Heart left ventricle (tissue), 16 donors: Measurements from ENCODE around the gene PALD1. TPM values are rescaled to one million over a fixed set of nuclear protein-coding genes. Genes with fewer than 3 reads are reported as not detected.
A peak's percentile ranks its signal among the peaks of the same experiment; 100 is the strongest.

Source experiments
- ATAC-seq, 4 donors: fragments of 200-7000 bp; cut with Tn5 transposase; one replicate each; pipeline ENCODE4 v1.9.1; 2020 to 2022; ENCODE audit warnings: moderate library complexity in 4 of 4, mild to moderate bottlenecking in 3 of 4, moderate number of reproducible peaks in 1 of 4
- DNase-seq, 5 donors: peaks; one replicate each; pipeline ENCODE4 v3.0.0-alpha.2; 2020
- H3K27ac ChIP-seq, 12 donors: fragments of 200-600 bp; sonication (generic) in 4 of 12; one replicate each; pipeline versions ENCODE4 v1.5.0 to v1.8.0; 2016 to 2022; ENCODE audit warnings: mild to moderate bottlenecking in 2 of 12
- H3K27me3 ChIP-seq, 9 donors: fragments of 200-600 bp; sonication (generic) in 2 of 9; one replicate each; pipeline versions ENCODE4 v1.5.1 to v1.8.0; 2016 to 2022; ENCODE audit warnings: mild to moderate bottlenecking in 3 of 9
- H3K36me3 ChIP-seq, 9 donors: fragments of 200-600 bp; sonication (generic) in 2 of 9; one replicate each; pipeline versions ENCODE4 v1.5.0 to v1.8.0; 2018 to 2022; ENCODE audit warnings: mild to moderate bottlenecking in 2 of 9
- H3K4me1 ChIP-seq, 12 donors: fragments of 200-600 bp; sonication (generic) in 4 of 12; one replicate each; pipeline versions ENCODE4 v1.5.0 to v1.8.0; 2016 to 2022; ENCODE audit warnings: mild to moderate bottlenecking in 3 of 12
- H3K4me3 ChIP-seq, 12 donors: fragments of 200-600 bp; sonication (generic) in 4 of 12; one replicate each; pipeline versions ENCODE4 v1.5.0 to v1.8.0; 2017 to 2022; ENCODE audit warnings: mild to moderate bottlenecking in 9 of 12, moderate library complexity in 4 of 12
- H3K9me3 ChIP-seq, 12 donors: fragments of 200-600 bp; sonication (generic) in 4 of 12; one replicate each; pipeline versions ENCODE4 v1.5.0 to v1.8.0; 2016 to 2022; ENCODE audit warnings: mild to moderate bottlenecking in 1 of 12
- POLR2A ChIP-seq, 2 donors: fragments of 450-650 bp; IDR thresholded peaks; one replicate each; pipeline ENCODE4 v1.6.1; 2017; ENCODE audit warnings: antibody characterized with exemption in 2 of 2, mild to moderate bottlenecking in 2 of 2, moderate library complexity in 2 of 2
- WGBS, 4 donors: extraction: QIAGEN DNeasy Blood & Tissue Kit in 2 of 4; methylation state at CpG; one replicate each; pipeline versions ENCODE4 v1.1.5 to v1.1.7; 2013 to 2018; 5-methylcytosine and 5-hydroxymethylcytosine counted together
- intact Hi-C, 10 donors: fragments of 100-400 bp; cut with DNase I; formaldehyde crosslinking; loops; one replicate each; pipeline versions ENCODE4 v1.11.1 to v1.14.2; 2022
- polyA plus RNA-seq, 2 donors: library from polyadenylated mRNA; stranded (reverse); fragments of 200-250 nt; gene quantifications; one replicate each; pipeline ENCODE4 v1.2.3, GENCODE V29; 2013
- total RNA-seq, 9 donors: library from RNA; depleted of rRNA in 2 of 9; stranded (reverse); fragments of >200 nt in 2 of 9; fragmentation: NEBNext Ultra II Directional in 3 of 9; extraction: Animal tissue kit (Norgen Biotek cat#: 25700) in 3 of 9; gene quantifications; one replicate each; pipeline versions ENCODE4 v1.1.0 to v1.2.4, GENCODE V29; 2016 to 2023
- TF ChIP-seq, protein P1 (sequence below), 12 donors: fragments of 200-600 bp; sonication (generic) in 4 of 12; IDR thresholded peaks; one replicate each; pipeline versions ENCODE4 v1.5.0 to v1.8.0; 2018 to 2022; ENCODE audit warnings: antibody characterized with exemption in 12 of 12, mild to moderate bottlenecking in 5 of 12
- donor health status: ischemic (EF 13 %, LVEDD 7.1; RV severe dilation, severe dysfunction).
- donor health status: healthy with polysubstance abuse.
- donor health status: DM: no; HTN: yes; CAD: no.
- donor health status: DM: no; HTN: no; CAD: no.
- donor health status: ischemic (EF 25% LVEDD 6.9; RV normal size, moderate dysfunction).
- donor health status: ischemic (EF 25% LVEDD 5.7; RV mildly dilated, moderate dysfunction).
- donor health status: healthy.
- donor health status: DM: yes; HTN: yes; CAD: no.
- donor health status: ischemic (EF 35%, LVEDD 5.7; RV mildly dilated, moderate dysfunction).
- donor health status: nonischemic (EF 11% LVEDD 7.7; RV severe dilation, severe dysfunction).
- donor health status: DM: yes; HTN: yes; CAD: no.
- donor health status: PGD.
- donor health status: ischemic (EF 29% LVEDD 5.4; RV normal size, mild dysfunction).
- donor health status: nonischemic (EF 23%, LVEDD 6.1; RV moderate dilation, normal function).

Gene PALD1
- total and polyA plus RNA-seq, 11 donors, result 2.7 to 12.3 (median 5.5) TPM

DNA sequence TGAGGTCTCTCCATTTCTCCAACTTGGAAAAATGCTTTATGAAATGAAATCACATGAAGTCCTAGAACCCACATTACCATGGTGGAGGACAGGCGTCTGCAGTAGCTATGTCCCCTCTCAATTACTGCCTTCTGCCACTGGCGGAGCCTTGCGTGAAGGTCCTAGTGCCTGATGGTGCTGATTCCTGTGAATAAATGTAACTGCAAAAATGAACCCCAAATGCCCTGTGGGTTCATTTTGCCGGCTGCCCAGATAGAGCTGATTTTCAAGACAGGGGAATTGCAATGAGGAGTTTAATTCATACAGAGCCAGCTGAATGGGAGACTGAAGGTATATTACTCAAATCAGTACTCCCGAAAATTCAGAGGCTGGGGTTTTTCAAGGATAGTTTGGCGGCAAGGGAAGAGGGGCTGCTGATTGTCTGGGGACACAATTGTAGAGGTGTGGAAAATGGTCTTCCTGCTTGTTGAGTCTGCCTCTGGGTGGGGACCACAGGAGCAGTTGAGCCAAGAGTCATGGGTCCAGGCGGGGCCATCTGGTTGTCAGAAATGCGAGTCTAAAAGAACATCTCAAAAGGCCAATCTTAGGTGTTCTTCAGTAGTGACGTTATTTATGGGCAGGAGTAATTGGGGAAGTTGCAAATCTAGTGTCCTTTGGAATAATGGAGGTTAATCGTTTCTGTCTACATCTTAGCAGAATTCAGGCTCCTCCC is 110.4 kb downstream of the PALD1 start:
- TF ChIP-seq POLR2A (IDR thresholded peaks at IDR 0.05), result no peak
- TF ChIP-seq, protein P1, sequence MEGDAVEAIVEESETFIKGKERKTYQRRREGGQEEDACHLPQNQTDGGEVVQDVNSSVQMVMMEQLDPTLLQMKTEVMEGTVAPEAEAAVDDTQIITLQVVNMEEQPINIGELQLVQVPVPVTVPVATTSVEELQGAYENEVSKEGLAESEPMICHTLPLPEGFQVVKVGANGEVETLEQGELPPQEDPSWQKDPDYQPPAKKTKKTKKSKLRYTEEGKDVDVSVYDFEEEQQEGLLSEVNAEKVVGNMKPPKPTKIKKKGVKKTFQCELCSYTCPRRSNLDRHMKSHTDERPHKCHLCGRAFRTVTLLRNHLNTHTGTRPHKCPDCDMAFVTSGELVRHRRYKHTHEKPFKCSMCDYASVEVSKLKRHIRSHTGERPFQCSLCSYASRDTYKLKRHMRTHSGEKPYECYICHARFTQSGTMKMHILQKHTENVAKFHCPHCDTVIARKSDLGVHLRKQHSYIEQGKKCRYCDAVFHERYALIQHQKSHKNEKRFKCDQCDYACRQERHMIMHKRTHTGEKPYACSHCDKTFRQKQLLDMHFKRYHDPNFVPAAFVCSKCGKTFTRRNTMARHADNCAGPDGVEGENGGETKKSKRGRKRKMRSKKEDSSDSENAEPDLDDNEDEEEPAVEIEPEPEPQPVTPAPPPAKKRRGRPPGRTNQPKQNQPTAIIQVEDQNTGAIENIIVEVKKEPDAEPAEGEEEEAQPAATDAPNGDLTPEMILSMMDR (IDR thresholded peaks at IDR 0.05), result no peak
- no peaks in the 10 kb centered on the region for H3K9me3 ChIP-seq
- intact Hi-C loops, result loop anchor here in 1 of 10 donors (10.0 kb wide), 1 partner anchor 66 kb away; no protein-coding TSS in a partner anchor
- no peaks in the 10 kb centered on the region for H3K36me3 ChIP-seq
- peak overlapping the region; percentile 16 to 85 (median 70) for H3K27ac ChIP-seq
- ATAC-seq (peak; percentile 40 to 81 (median 44)), DNase-seq (no peak)
- peaks cover 0 to 53% (median 40%) of the 10 kb centered on the region in 12 donors for H3K4me1 ChIP-seq
- no peak overlapping the region for H3K4me3 ChIP-seq
- WGBS, 4 donors, result 61 to 68% (median 63%) methylated on average over 9 to 10 of the region's 10 CpGs
- no peaks in the 10 kb centered on the region for H3K27me3 ChIP-seq

DNA sequence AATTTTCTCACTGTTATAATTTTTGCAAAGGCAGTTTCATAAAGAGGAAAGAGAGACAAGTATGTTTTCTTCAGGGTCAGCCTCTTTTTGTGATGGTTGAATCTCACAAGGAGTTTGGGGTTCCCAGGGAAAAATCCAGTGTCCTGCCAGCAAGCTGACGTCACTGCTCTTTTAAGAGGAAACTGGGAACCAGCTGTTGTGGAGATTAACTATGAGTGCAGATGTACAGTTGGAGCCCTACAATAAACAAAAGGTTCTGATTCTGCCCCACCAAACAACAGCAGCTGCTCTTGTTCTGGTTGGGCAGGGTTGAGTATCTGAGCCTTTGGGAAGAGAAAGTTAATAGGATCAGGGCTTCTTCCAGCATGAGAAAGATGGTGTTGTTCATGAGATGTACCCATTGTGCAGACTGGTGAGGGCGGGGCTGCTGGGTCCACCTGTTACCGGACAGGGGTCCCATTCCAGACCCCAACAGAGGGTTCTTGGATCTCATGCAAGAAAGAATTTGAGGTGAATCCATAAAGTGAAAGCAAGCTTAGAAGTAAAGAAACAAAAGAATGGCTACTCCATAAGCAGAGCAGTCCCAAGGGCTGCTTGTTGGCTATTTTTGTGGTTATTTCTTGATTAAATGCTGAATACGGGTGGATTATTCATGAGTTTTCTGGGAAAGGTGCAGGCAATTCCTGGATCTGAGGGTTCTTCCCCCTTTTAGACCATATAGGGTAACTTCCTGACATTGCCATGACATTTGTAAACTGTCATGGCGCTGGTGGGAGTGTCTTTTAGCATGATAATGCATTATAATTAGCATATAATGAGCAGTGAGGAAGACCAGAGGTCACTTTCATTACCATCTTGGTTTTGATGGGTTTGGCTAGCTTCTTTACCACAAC is 111.4 kb downstream of the PALD1 start:
- Histone ChIP-seq H3K4me1 (peaks cover 0 to 44% (median 32%) of the 10 kb centered on the region in 12 donors), H3K27ac (peak overlapping the region; percentile 16 to 85 (median 70)), H3K27me3 (no peaks in the 10 kb centered on the region), H3K9me3 (no peaks in the 10 kb centered on the region), H3K36me3 (no peaks in the 10 kb centered on the region), H3K4me3 (no peak overlapping the region)
- WGBS, 4 donors, result 68 to 81% (median 71%) methylated on average over 5 of the region's 5 CpGs
- DNase-seq, result peak in 4 of 5 donors; percentile 71 to 76 (median 73)
- intact Hi-C loops, result loop anchor here in 1 of 10 donors (10.0 kb wide), 1 partner anchor 65 kb away; no protein-coding TSS in a partner anchor
- ATAC-seq, result peak; percentile 57 to 87 (median 68)
- no peak for TF ChIP-seq POLR2A (IDR thresholded peaks at IDR 0.05)
- TF ChIP-seq, protein P1 (IDR thresholded peaks at IDR 0.05), result no peak

DNA sequence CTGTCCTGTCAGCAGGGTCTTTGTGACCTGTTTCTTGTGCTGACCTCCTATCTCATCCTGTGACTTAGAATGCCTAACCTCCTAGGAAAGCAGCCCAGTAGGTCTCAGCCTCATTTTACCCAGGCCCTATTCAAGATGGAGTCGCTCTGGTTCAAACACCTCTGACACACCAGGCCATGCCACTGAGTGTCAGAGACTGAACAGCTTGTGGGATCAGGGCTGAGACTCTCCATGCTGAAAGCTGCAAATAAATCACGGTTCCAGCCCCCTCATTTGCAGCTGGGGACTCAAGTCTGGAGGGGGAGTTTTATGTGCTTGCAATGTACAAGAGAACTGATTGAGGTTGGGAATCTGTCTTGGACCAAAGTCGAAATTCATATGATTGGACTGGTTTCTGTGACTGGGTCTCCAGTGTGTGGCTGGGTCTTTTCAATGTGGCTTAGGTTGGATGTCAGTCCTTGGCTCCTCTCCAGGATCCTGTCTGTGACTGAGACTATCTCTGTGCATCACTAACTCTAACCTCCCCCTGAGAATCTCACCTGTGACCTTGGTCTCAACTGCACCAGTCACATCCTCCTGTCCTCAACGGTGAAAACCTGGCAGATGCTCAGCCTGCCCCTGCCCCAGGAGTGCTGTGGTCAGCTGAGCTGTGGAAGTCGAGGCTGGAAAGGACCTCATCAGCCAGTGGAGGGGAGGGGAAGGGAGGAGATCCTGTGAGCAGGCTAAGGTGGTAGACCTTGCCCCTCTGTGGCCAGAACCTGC is 112.3 kb downstream of the PALD1 start:
- TF ChIP-seq, protein P1 (IDR thresholded peaks at IDR 0.05), result no peak
- no peak for TF ChIP-seq POLR2A (IDR thresholded peaks at IDR 0.05)
- no peak overlapping the region for H3K4me3 ChIP-seq
- peak overlapping the region in 10 of 12 donors; percentile 16 to 85 (median 74) for H3K27ac ChIP-seq
- DNase-seq, result no peak
- ATAC-seq, result no peak
- intact Hi-C loops, result no loop called here
- H3K9me3 ChIP-seq, result no peaks in the 10 kb centered on the region
- H3K4me1 ChIP-seq, result peaks cover 0 to 37% (median 26%) of the 10 kb centered on the region in 12 donors
- H3K36me3 ChIP-seq, result no peaks in the 10 kb centered on the region
- 70 to 85% (median 82%) methylated on average over 4 to 5 of the region's 5 CpGs for WGBS, 4 donors
- no peaks in the 10 kb centered on the region for H3K27me3 ChIP-seq
